A549 (cell line): ENCODE measurements around the gene ZNF664.

Source experiments
- CBX2 ChIP-seq: fragments of 200-600 bp; sonication (generic); IDR thresholded peaks from 2 replicates; pipeline ENCODE4 v1.6.1; 2016; ENCODE audit warnings: low read depth, mild to moderate bottlenecking, borderline replicate concordance
- CHD4 ChIP-seq: fragments of 200-600 bp; sonication (generic); IDR thresholded peaks from 2 replicates; pipeline ENCODE4 v1.6.1; 2016; ENCODE audit warnings: antibody characterized with exemption, mild to moderate bottlenecking, borderline replicate concordance
- CTCF ChIP-seq: fragments of >200 bp; sonication (Bioruptor Twin); formaldehyde crosslinking; IDR thresholded peaks from 3 replicates; pipeline ENCODE4 v1.5.1; 2016
- EP300 ChIP-seq, 2 experiments: fragments of >200 bp; sonication (Bioruptor Twin); formaldehyde crosslinking; IDR thresholded peaks; 2 replicates in 1 of 2; 3 replicates in 1 of 2; pipeline ENCODE4 v1.6.1; 2016 to 2017
- HDAC2 ChIP-seq: fragments of 200-600 bp; sonication (generic); IDR thresholded peaks from 2 replicates; pipeline ENCODE4 v1.6.1; 2016
- HOXA7 ChIP-seq: fragments of 250-450 bp; sonication (Bioruptor Pico); IDR thresholded peaks from 2 replicates; pipeline ENCODE4 v1.5.0; 2020; ENCODE audit warnings: mild to moderate bottlenecking, moderate library complexity
- MAX ChIP-seq: IDR thresholded peaks from 2 replicates; pipeline ENCODE4 v1.6.1; 2012
- PBX3 ChIP-seq: IDR thresholded peaks from 2 replicates; pipeline ENCODE4 v1.6.1; 2012
- POLR2A ChIP-seq: IDR thresholded peaks from 2 replicates; pipeline ENCODE4 v1.6.1; 2012; ENCODE audit warnings: mild to moderate bottlenecking, low read length
- REST ChIP-seq: fragments of 200-600 bp; sonication (generic); IDR thresholded peaks from 2 replicates; pipeline ENCODE4 v1.6.1; 2016; ENCODE audit warnings: antibody characterized with exemption, mild to moderate bottlenecking, moderate library complexity
- SMC3 ChIP-seq: fragments of >200 bp; sonication (Bioruptor Twin); formaldehyde crosslinking; IDR thresholded peaks from 3 replicates; pipeline ENCODE4 v1.6.1; 2018; ENCODE audit warnings: inconsistent platforms
- USF2 ChIP-seq: fragments of 450-650 bp; IDR thresholded peaks from 2 replicates; pipeline ENCODE4 v1.6.1; 2014; ENCODE audit warnings: antibody characterized with exemption
- ZFP36 ChIP-seq: fragments of 450-650 bp; IDR thresholded peaks from 2 replicates; pipeline ENCODE4 v1.6.1; 2014; ENCODE audit warnings: borderline replicate concordance; ENCODE audit not compliant: partially characterized antibody

- TF ChIP-seq HDAC2 (no peak), ZFP36 (no peak), CTCF (no peak), USF2 (no peak), CBX2 (no peak), SMC3 (no peak), POLR2A (no peak), HOXA7 (CRISPR knock-in tag) (no peak), REST (no peak), EP300 (IDR thresholded peaks at IDR 0.05) (no peak), MAX (no peak), PBX3 (no peak), CHD4 (no peak)
Observed at GRCh38 chr12:123929946-123930583, 43.0 kb upstream of the ZNF664 start.
